HT-29 (cell line): ENCODE results near the gene SDK1. TPM values are rescaled to one million over a fixed set of nuclear protein-coding genes. Genes with fewer than 3 reads are reported as not detected.
A peak's percentile ranks its signal among the peaks of the same experiment; 100 is the strongest.
"Not testable (repeated sequence)": the region's sequence is repeated elsewhere in the genome, so short reads cannot be mapped to it uniquely, and the experiment has no call there.

Experiments
- DNase-seq: peaks from one replicate; pipeline ENCODE4 v3.0.0-alpha.2; 2015; ENCODE audit warnings: low spot score
- total RNA-seq: library from RNA; depleted of rRNA; stranded (reverse); fragments of >200 nt; shearing (Covaris generic); gene quantifications from 2 replicates; pipeline ENCODE4 v1.2.3, GENCODE V29; 2014

The SDK1 gene
- total RNA-seq, 1 experiment from 2014 or later: not detected

- DNase-seq: no peak
Observed at GRCh38 chr7:3912291-3912690, 611.2 kb downstream of the SDK1 start.

GRCh38 chr7:3914051-3914775 lies 613.2 kb downstream of the SDK1 start:
- no peak for DNase-seq

GRCh38 chr7:3915337-3915878 lies 614.4 kb downstream of the SDK1 start:
- no peak for DNase-seq

- DNase-seq: no peak
Observed at GRCh38 chr7:3916146-3916545, 615.1 kb downstream of the SDK1 start.

GRCh38 chr7:3917436-3917835 lies 616.4 kb downstream of the SDK1 start:
- no peak for DNase-seq

- DNase-seq: no peak
Observed at GRCh38 chr7:3918576-3918975, 617.5 kb downstream of the SDK1 start.

GRCh38 chr7:3922175-3922635 lies 621.2 kb downstream of the SDK1 start:
- peak; percentile 66 for DNase-seq

GRCh38 chr7:3923307-3923918 lies 622.4 kb downstream of the SDK1 start:
- DNase-seq: no peak

GRCh38 chr7:3924277-3924676 lies 623.2 kb downstream of the SDK1 start:
- DNase-seq: no peak

GRCh38 chr7:3927446-3928110 lies 626.5 kb downstream of the SDK1 start:
- DNase-seq: no peak

- DNase-seq: no peak
Observed at GRCh38 chr7:3928727-3929515, 627.9 kb downstream of the SDK1 start.

GRCh38 chr7:3931843-3932242 lies 630.8 kb downstream of the SDK1 start:
- DNase-seq: no peak

GRCh38 chr7:3937146-3937545 lies 636.1 kb downstream of the SDK1 start:
- no peak for DNase-seq

GRCh38 chr7:3937605-3938004 lies 636.6 kb downstream of the SDK1 start:
- DNase-seq: no peak

- not testable (repeated sequence) for DNase-seq
Observed at GRCh38 chr7:3941706-3942105, 640.7 kb downstream of the SDK1 start.

- no peak for DNase-seq
Observed at GRCh38 chr7:3942276-3942675, 641.2 kb downstream of the SDK1 start.

- DNase-seq: no peak
Observed at GRCh38 chr7:3942816-3943745, 642.0 kb downstream of the SDK1 start.

GRCh38 chr7:3943779-3944520 lies 642.9 kb downstream of the SDK1 start:
- no peak for DNase-seq

GRCh38 chr7:3949242-3949640 lies 648.2 kb downstream of the SDK1 start:
- no peak for DNase-seq

GRCh38 chr7:3950249-3950648 lies 649.2 kb downstream of the SDK1 start:
- DNase-seq: no peak
